Measurements from ENCODE around the gene KSR1. TPM values are rescaled to one million over a fixed set of nuclear protein-coding genes. Genes with fewer than 3 reads are reported as not detected.

Gene KSR1
- total and polyA plus RNA-seq, 9 of the 15 experiments (the other 6 are each of a cell fraction or from before 2014, with no cell fraction given): 1.4 to 51.7 (median 18.4) TPM

GRCh38 chr17:27654654-27655524, 198.6 kb downstream of the KSR1 start:
- 12% methylated on average over 29 of the region's 34 CpGs for WGBS (ENCODE audit: insufficient coverage, low coverage, missing lambda C conversion rate)
- CTCF ChIA-PET (ENCODE audit: low intra/inter-chr PET ratio): interaction anchor here (0.7 to 2.6 kb wide), 6 partner anchors 52 to 225 kb away, joined by 3 to 28 read pairs (median 6); no protein-coding TSS in a partner anchor
- no peak overlapping the region for H3K27ac ChIP-seq (ENCODE audit: extremely low read depth, low read depth, low read length)
- TF ChIP-seq SMARCA5 (IDR thresholded peaks at IDR 0.05): peak; percentile 79
- TF ChIP-seq YY1 (IDR thresholded peaks at IDR 0.05; ENCODE audit: borderline replicate concordance in 1 of 3, control insufficient read depth in 1 of 3, extremely low read depth in 1 of 3, insufficient read depth in 3 of 3, insufficient read length in 1 of 3, insufficient replicate concordance in 2 of 3, low read depth in 1 of 3, low read length in 2 of 3): peak; percentile 25 to 81 (median 43)
- TF ChIP-seq ZC3H8 (IDR thresholded peaks at IDR 0.05): no peak
- TF ChIP-seq IRF9 (tag; IDR thresholded peaks at IDR 0.05): no peak
- TF ChIP-seq GABPA (tag; conservative IDR thresholded peaks at IDR 0.05; ENCODE audit: low read depth): peak; percentile 69
- no peak for TF ChIP-seq ZNF280A (IDR thresholded peaks at IDR 0.05; ENCODE audit: low read depth, partially characterized antibody)
- TF ChIP-seq SNIP1 (IDR thresholded peaks at IDR 0.05; ENCODE audit: low read depth): no peak
- TF ChIP-seq MAX (CRISPR knock-in tag; IDR thresholded peaks at IDR 0.05): peak; percentile 46; the same call in 1 of the 2 replicates
- peak; percentile 57; the same call in 1 of the 2 replicates for TF ChIP-seq ETV1 (tag; conservative IDR thresholded peaks at IDR 0.05; ENCODE audit: low read depth)
- TF ChIP-seq ZBTB7A (IDR thresholded peaks at IDR 0.05; ENCODE audit: borderline replicate concordance, control insufficient read depth, low read depth, low read length): 0 out of 2 replicates have a peak, but pooled peaks have one; percentile 25

More at GRCh38 chr17:27654654-27655524, 198.6 kb downstream of the KSR1 start:
- Histone ChIP-seq H3K4me2 (ENCODE audit: insufficient read depth, low read length) (peak overlapping the region; percentile 71), H3K36me3 (ENCODE audit: control insufficient read depth, insufficient read depth, low read length) (no peaks in the 10 kb centered on the region), H3K9me3 (replicated peaks; ENCODE audit: control insufficient read depth, insufficient read depth, low read depth, low read length) (no peaks in the 10 kb centered on the region), H3K27me3 (ENCODE audit: control insufficient read depth in 2 of 2, insufficient read depth in 2 of 2, low read length in 2 of 2) (no peaks in the 10 kb centered on the region), H3K4me3 (no peak overlapping the region), H2AFZ (ENCODE audit: low read depth, low read length) (peak overlapping the region; percentile 96), H4K20me1 (replicated peaks; ENCODE audit: control insufficient read depth, insufficient read depth, low read length) (no peaks in the 10 kb centered on the region), H3K9me1 (ENCODE audit: control insufficient read depth, insufficient read depth, low read length) (no peaks in the 10 kb centered on the region), H3K9ac (ENCODE audit: insufficient read depth in 1 of 2, low read depth in 2 of 2, low read length in 2 of 2) (0 out of 4 replicates have a peak overlapping the region, but pooled peaks of 1 of the 2 experiments have one; percentile 1), H3K4me1 (replicated peaks in 1 of 2; ENCODE audit: control insufficient read depth in 2 of 2, insufficient read depth in 2 of 2, low read length in 2 of 2) (peaks cover 7 to 18% of the 10 kb centered on the region in 2 experiments; a peak in 4 of 5 replicates), H3K79me2 (ENCODE audit: control insufficient read depth, insufficient read depth, low read length) (no peaks in the 10 kb centered on the region)
- ATAC-seq (peak; percentile 95), FAIRE-seq (peak; percentile 97), DNase-seq (ENCODE audit: extremely low read depth in 1 of 4, low spot score in 3 of 4) (peak; percentile 91 to 95 (median 92))
- POLR2A ChIA-PET: interaction anchor here (0.8 to 1.4 kb wide), 3 partner anchors 11 to 413 kb away, joined by 3 to 7 read pairs (median 3); no protein-coding TSS in a partner anchor
- intact Hi-C loops (cut with micrococcal nuclease): loop anchor here (1.0 to 5.0 kb wide), 3 partner anchors 101 to 303 kb away; no protein-coding TSS in a partner anchor
- in situ Hi-C loops (cut with MboI): loop anchor here (5.0 to 10.0 kb wide), 4 partner anchors 48 to 420 kb away; no protein-coding TSS in a partner anchor
- no TSS peak for BruUV-seq (replicated peaks)
